ENCODE measurements around the gene ORC5.
"Not testable (repeated sequence)": the region's sequence is repeated elsewhere in the genome, so short reads cannot be mapped to it uniquely, and the experiment has no call there.

The ORC5 gene
- total RNA-seq: 9.4 to 34.7 (median 30.7) reads per million in 9 experiments

GRCh38 chr7:104207731-104208420, at the start of gene ORC5:
TSS of gene ORC5 (minus strand) at chr7:104208013. CDS start at chr7:104207904, 109 bp downstream.
- ATAC-seq (replicated peaks): peak; percentile 95
- Mint-ChIP-seq H3K9me3 (no peaks in the 10 kb centered on the region), H3K27me3 (peaks cover 28 to 37% of the 10 kb centered on the region in 2 donors), H3K36me3 (ENCODE audit: insufficient read depth) (peaks cover 18% of the 10 kb centered on the region), H3K27ac (peak within 1 kb of the TSS; percentile 96 to 99), H3K4me3 (peak within 1 kb of the TSS; percentile 88 to 92), H3K4me1 (ENCODE audit: low read depth in 2 of 2) (peaks cover 24 to 35% of the 10 kb centered on the region in 2 donors)
- peak; percentile 52 to 68 (median 64) for DNase-seq

DNA sequence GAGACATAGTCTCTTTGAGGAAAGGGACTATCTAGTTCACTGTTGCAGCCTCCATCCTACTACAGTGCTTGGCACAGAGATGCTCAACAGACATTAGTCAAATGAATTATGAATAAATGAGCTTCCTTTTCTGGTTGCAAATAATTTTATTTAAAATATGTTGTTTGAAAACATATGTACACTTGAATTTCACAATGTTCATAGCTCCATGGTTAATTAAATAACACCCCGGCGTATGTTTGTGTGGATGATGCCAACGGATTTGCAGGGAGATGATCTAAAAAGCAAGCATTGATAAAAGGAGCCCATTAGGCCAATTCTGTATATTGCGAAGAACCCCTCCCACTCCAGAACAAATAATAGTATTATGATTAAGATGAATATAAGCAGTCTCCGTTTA, 47.8 kb upstream of the ORC5 start:
- Mint-ChIP-seq H3K36me3 (ENCODE audit: insufficient read depth) (no peaks in the 10 kb centered on the region), H3K27me3 (peaks cover 21 to 43% of the 10 kb centered on the region in 2 donors), H3K9me3 (no peaks in the 10 kb centered on the region), H3K27ac (no peak overlapping the region), H3K4me1 (ENCODE audit: low read depth in 2 of 2) (no peaks in the 10 kb centered on the region), H3K4me3 (no peak overlapping the region)
- no peak for DNase-seq
- ATAC-seq (replicated peaks): no peak

GRCh38 chr7:104255194-104255593, 47.4 kb upstream of the ORC5 start:
- H3K4me3 Mint-ChIP-seq: no peak overlapping the region

DNA sequence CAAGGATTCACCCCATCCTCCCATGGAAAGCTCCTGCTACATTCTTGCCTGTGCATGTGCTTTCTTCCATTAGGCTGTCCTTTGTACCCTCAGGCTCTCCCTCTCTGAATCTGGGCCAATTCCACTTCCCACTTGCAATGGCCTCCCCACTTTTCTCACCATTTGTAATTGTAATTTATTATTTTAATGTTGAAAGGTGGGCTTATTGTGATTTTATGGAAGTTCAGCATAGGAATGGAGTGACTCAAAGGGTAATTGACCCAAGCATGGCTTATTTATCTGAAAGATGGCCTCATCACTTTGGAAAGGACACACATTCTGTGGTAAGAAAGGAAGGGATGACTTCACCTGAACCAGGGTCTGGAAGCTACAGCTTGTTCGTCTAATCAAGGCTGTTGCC, 46.9 kb upstream of the ORC5 start:
- H3K9me3 Mint-ChIP-seq: no peaks in the 10 kb centered on the region
- no peak overlapping the region for H3K4me3 Mint-ChIP-seq
- no peaks in the 10 kb centered on the region for H3K36me3 Mint-ChIP-seq (ENCODE audit: insufficient read depth)
- DNase-seq: no peak
- H3K4me1 Mint-ChIP-seq (ENCODE audit: low read depth in 2 of 2): no peaks in the 10 kb centered on the region
- no peak for ATAC-seq (replicated peaks)
- peaks cover 21 to 36% of the 10 kb centered on the region in 2 donors for H3K27me3 Mint-ChIP-seq
- no peak overlapping the region for H3K27ac Mint-ChIP-seq

More at GRCh38 chr7:104255194-104255593, 47.4 kb upstream of the ORC5 start:
- H3K36me3 Mint-ChIP-seq (ENCODE audit: insufficient read depth): no peaks in the 10 kb centered on the region
- H3K4me1 Mint-ChIP-seq (ENCODE audit: low read depth in 2 of 2): no peaks in the 10 kb centered on the region
- no peak for ATAC-seq (replicated peaks)
- H3K27me3 Mint-ChIP-seq: peaks cover 21 to 39% of the 10 kb centered on the region in 2 donors
- no peaks in the 10 kb centered on the region for H3K9me3 Mint-ChIP-seq
- DNase-seq: no peak
- H3K27ac Mint-ChIP-seq: no peak overlapping the region

DNA sequence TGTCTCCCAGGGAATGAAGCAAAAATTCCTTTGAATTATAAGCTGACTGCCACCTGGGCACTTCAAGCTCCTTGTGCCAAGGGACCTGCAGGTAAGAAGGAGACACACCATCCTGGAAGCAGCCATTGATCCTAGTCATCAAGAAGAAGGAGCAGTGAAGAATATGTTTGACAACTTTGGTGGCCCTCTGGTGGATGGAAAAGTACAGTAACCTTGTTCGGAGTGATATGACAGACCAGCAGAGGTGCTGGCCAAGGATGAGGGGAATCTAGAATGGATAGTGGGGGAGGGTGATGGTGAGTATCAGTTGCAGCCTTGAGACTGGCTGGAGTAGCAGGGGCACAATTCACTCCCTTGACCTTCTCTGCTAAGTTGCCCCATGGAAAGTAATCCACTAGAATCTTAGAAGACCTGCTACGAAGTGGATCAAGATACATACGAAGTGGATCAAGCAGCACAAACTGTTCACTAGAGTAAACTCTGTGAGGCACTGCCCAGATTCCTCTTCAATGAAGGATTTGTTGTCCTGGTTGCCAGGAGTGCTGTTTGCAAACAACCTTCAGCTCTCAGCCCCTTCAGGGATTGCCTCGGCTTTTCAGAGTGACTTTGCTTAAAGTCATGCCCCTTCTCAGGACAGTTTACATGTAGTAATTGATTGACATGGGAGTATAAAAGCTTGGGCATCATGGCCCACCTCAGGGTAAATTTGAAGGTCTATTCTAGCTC, 44.8 kb upstream of the ORC5 start:
- Mint-ChIP-seq H3K27me3 (peaks cover 30 to 46% of the 10 kb centered on the region in 2 donors), H3K4me1 (ENCODE audit: low read depth in 2 of 2) (no peaks in the 10 kb centered on the region), H3K9me3 (no peaks in the 10 kb centered on the region), H3K36me3 (ENCODE audit: insufficient read depth) (no peaks in the 10 kb centered on the region), H3K4me3 (no peak overlapping the region), H3K27ac (no peak overlapping the region)
- DNase-seq (no peak), ATAC-seq (replicated peaks) (no peak)

GRCh38 chr7:104242638-104243037, 34.8 kb upstream of the ORC5 start:
- H3K36me3 Mint-ChIP-seq (ENCODE audit: insufficient read depth): no peaks in the 10 kb centered on the region
- H3K27ac Mint-ChIP-seq: no peak overlapping the region
- ATAC-seq (replicated peaks): no peak
- no peaks in the 10 kb centered on the region for H3K9me3 Mint-ChIP-seq
- H3K4me1 Mint-ChIP-seq (ENCODE audit: low read depth in 2 of 2): no peaks in the 10 kb centered on the region
- no peak for DNase-seq
- H3K27me3 Mint-ChIP-seq: peaks cover 50 to 61% of the 10 kb centered on the region in 2 donors
- no peak overlapping the region for H3K4me3 Mint-ChIP-seq

DNA sequence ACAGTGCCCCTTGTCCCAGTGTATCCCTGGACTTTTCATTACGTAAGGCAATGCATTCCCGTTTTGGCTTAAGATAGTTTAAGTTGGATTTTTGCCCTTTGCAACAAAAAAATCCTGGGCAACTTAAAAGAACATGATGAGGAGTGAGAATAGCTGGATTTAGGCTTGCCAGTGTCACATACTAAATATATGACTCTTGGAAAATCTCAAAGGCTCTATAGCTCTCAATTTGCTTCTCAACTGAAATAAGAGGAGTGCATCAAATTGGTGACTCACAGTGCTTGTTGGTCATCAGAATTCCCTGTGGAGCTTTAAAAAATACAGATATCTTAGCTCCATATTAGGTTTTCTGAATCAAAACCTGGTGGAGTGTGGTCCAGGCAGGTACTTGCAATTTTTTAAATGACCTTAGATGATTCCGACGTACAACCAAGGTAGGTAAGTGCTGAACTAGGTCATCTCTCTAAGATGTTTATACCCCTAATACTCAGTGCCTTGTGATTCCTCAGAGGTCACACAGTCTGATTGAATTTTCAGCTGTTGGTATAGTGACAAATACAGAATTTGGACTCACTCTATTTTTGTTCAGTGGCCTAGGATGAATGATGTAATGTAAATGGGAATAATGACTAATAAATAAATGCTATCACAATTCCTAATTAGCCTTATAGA, 33.9 kb upstream of the ORC5 start:
- H3K9me3 Mint-ChIP-seq: no peaks in the 10 kb centered on the region
- no peaks in the 10 kb centered on the region for H3K4me1 Mint-ChIP-seq (ENCODE audit: low read depth in 2 of 2)
- H3K27me3 Mint-ChIP-seq: peaks cover 40 to 51% of the 10 kb centered on the region in 2 donors
- ATAC-seq (replicated peaks) (no peak), DNase-seq (no peak)
- no peak overlapping the region for H3K27ac Mint-ChIP-seq
- no peaks in the 10 kb centered on the region for H3K36me3 Mint-ChIP-seq (ENCODE audit: insufficient read depth)
- H3K4me3 Mint-ChIP-seq: no peak overlapping the region

- Mint-ChIP-seq H3K4me1 (ENCODE audit: low read depth in 2 of 2) (no peaks in the 10 kb centered on the region), H3K9me3 (no peaks in the 10 kb centered on the region), H3K4me3 (no peak overlapping the region), H3K36me3 (ENCODE audit: insufficient read depth) (no peaks in the 10 kb centered on the region), H3K27ac (no peak overlapping the region), H3K27me3 (peaks cover 38 to 46% of the 10 kb centered on the region in 2 donors)
- ATAC-seq (replicated peaks): no peak
- no peak for DNase-seq
Observed at GRCh38 chr7:104241135-104241534, 33.3 kb upstream of the ORC5 start.

GRCh38 chr7:104240401-104240800, 32.6 kb upstream of the ORC5 start:
- ATAC-seq (replicated peaks): no peak
- no peaks in the 10 kb centered on the region for H3K9me3 Mint-ChIP-seq

GRCh38 chr7:104234990-104235389, 27.2 kb upstream of the ORC5 start:
- ATAC-seq (replicated peaks); H3K27ac Mint-ChIP-seq; H3K9me3 Mint-ChIP-seq; H3K4me3 Mint-ChIP-seq; DNase-seq; H3K36me3 Mint-ChIP-seq (ENCODE audit: insufficient read depth); H3K4me1 Mint-ChIP-seq (ENCODE audit: low read depth in 2 of 2): not testable (repeated sequence)
- peaks cover 27 to 30% of the 10 kb centered on the region in 2 donors for H3K27me3 Mint-ChIP-seq

More at GRCh38 chr7:104240401-104240800, 32.6 kb upstream of the ORC5 start:
- H3K36me3 Mint-ChIP-seq (ENCODE audit: insufficient read depth): no peaks in the 10 kb centered on the region
- H3K4me3 Mint-ChIP-seq: no peak overlapping the region
- DNase-seq: no peak
- H3K4me1 Mint-ChIP-seq (ENCODE audit: low read depth in 2 of 2): no peaks in the 10 kb centered on the region
- H3K27me3 Mint-ChIP-seq: peaks cover 32 to 41% of the 10 kb centered on the region in 2 donors
- H3K27ac Mint-ChIP-seq: no peak overlapping the region

DNA sequence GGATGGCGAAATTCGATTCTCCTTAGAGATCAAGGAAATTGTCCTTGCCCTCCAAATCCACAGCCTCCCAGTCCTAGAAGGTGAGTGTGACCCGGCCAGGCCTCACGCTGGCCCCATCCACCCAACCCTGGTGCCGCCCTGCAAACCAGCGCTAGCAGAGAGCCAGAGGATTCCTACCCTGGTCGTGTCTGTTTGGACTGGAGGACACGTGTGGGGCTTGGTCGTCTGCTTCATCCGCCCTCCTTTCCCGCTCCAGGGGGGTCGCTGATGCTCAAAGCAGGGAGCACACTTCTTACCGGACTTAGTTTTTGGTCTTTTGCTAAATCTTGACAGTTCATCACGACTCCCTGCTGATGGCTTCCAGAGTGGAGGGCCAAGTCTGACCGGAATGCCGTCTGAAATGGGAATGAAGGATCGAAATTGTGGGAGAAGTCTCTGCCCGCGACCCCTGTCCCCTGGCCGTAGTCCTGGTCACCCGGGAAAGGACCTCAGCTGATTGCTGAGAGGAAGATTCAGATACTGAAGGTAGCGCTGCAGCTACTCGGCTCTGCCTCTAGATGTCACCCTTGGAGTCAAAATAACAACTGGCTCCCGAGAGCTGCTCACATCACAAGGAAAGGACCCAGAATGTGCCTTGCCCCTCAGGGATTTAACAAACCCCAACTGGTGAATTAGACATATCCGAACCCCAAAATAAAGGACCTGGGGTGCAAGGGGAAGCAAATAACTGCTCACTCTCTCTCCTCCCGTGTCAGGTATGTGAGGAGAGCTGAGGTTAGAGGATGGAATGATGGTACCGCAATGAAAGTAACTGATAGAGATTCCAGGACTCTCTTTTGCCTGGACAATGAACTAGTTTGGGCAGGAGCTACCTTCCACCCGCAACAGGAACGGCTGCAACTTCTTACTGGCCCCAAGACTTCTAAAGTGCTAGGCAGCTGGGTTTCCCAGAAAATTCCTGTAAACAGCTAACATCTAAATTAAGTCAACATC, 23.5 kb upstream of the ORC5 start:
- peaks cover 17 to 18% of the 10 kb centered on the region in 2 donors for H3K27me3 Mint-ChIP-seq
- no peak overlapping the region for H3K27ac Mint-ChIP-seq
- DNase-seq: peak; percentile 16 to 41 (median 29)
- H3K4me3 Mint-ChIP-seq: no peak overlapping the region
- no peaks in the 10 kb centered on the region for H3K9me3 Mint-ChIP-seq
- no peaks in the 10 kb centered on the region for H3K36me3 Mint-ChIP-seq (ENCODE audit: insufficient read depth)
- H3K4me1 Mint-ChIP-seq (ENCODE audit: low read depth in 2 of 2): peaks cover 0 to 4% of the 10 kb centered on the region in 2 donors
- peak; percentile 82 for ATAC-seq (replicated peaks)

- ATAC-seq (replicated peaks) (no peak), DNase-seq (no peak)
- Mint-ChIP-seq H3K4me3 (no peak overlapping the region), H3K27ac (no peak overlapping the region), H3K9me3 (no peaks in the 10 kb centered on the region), H3K27me3 (peaks cover 18% of the 10 kb centered on the region in 2 donors), H3K4me1 (ENCODE audit: low read depth in 2 of 2) (peaks cover 0 to 4% of the 10 kb centered on the region in 2 donors), H3K36me3 (ENCODE audit: insufficient read depth) (no peaks in the 10 kb centered on the region)
Observed at GRCh38 chr7:104230606-104231005, 22.8 kb upstream of the ORC5 start.

Data from effector memory CD8-positive, alpha-beta T cell (primary cell).